Activated T-cell treated with anti-CD3 and anti-CD28 coated beads for 48 hours (primary cell): ENCODE data around the gene ZNF785.
A peak's percentile ranks its signal among the peaks of the same experiment; 100 is the strongest.
"Not testable (repeated sequence)": the region's sequence is repeated elsewhere in the genome, so short reads cannot be mapped to it uniquely, and the experiment has no call there.

Source experiments
- DNase-seq: peaks from one replicate; pipeline ENCODE4 v3.0.0-alpha.2; 2020; ENCODE audit warnings: low read depth

The ZNF785 gene

GRCh38 chr16:30565984-30566383 lies 19.5 kb downstream of the ZNF785 start:
- DNase-seq, result no peak

GRCh38 chr16:30565526-30565925 lies 20.0 kb downstream of the ZNF785 start:
- no peak for DNase-seq

GRCh38 chr16:30562021-30562420 lies 23.5 kb downstream of the ZNF785 start:
- DNase-seq, result no peak

- DNase-seq, result no peak
Observed at GRCh38 chr16:30561089-30561816, 24.2 kb downstream of the ZNF785 start.

GRCh38 chr16:30559690-30560089 lies 25.8 kb downstream of the ZNF785 start:
- DNase-seq, result no peak

GRCh38 chr16:30558789-30559377 lies 26.6 kb downstream of the ZNF785 start:
- no peak for DNase-seq

- DNase-seq, result peak; percentile 97
Observed at GRCh38 chr16:30557957-30558788, 27.3 kb downstream of the ZNF785 start, which contains the start of gene ZNF764. TSS of gene ZNF764 (minus strand) at chr16:30558374. CDS start at chr16:30558182, 192 bp downstream.

GRCh38 chr16:30557707-30557956 lies 27.9 kb downstream of the ZNF785 start:
- DNase-seq, result no peak

GRCh38 chr16:30556125-30556473 lies 29.4 kb downstream of the ZNF785 start:
- no peak for DNase-seq

GRCh38 chr16:30555315-30556124 lies 30.0 kb downstream of the ZNF785 start:
- no peak for DNase-seq

GRCh38 chr16:30554557-30555314 lies 30.8 kb downstream of the ZNF785 start:
- no peak for DNase-seq

GRCh38 chr16:30553393-30553899 lies 32.1 kb downstream of the ZNF785 start:
- no peak for DNase-seq

- DNase-seq, result no peak
Observed at GRCh38 chr16:30552956-30553355, 32.5 kb downstream of the ZNF785 start.

GRCh38 chr16:30551781-30552180 lies 33.7 kb downstream of the ZNF785 start:
- DNase-seq, result peak; percentile 55

- no peak for DNase-seq
Observed at GRCh38 chr16:30548416-30549253, 36.9 kb downstream of the ZNF785 start.

GRCh38 chr16:30546115-30546514 lies 39.4 kb downstream of the ZNF785 start:
- no peak for DNase-seq

GRCh38 chr16:30543067-30543466 lies 42.4 kb downstream of the ZNF785 start:
- no peak for DNase-seq

GRCh38 chr16:30541502-30542329 lies 43.8 kb downstream of the ZNF785 start:
- DNase-seq, result no peak

GRCh38 chr16:30540916-30541464 lies 44.5 kb downstream of the ZNF785 start:
- DNase-seq, result not testable (repeated sequence)
